ENCODE data around the gene DCP1B. TPM values are rescaled to one million over a fixed set of nuclear protein-coding genes. Genes with fewer than 3 reads are reported as not detected.

DCP1B gene
- total RNA-seq, 1 donor, result 13.0 TPM

DNA sequence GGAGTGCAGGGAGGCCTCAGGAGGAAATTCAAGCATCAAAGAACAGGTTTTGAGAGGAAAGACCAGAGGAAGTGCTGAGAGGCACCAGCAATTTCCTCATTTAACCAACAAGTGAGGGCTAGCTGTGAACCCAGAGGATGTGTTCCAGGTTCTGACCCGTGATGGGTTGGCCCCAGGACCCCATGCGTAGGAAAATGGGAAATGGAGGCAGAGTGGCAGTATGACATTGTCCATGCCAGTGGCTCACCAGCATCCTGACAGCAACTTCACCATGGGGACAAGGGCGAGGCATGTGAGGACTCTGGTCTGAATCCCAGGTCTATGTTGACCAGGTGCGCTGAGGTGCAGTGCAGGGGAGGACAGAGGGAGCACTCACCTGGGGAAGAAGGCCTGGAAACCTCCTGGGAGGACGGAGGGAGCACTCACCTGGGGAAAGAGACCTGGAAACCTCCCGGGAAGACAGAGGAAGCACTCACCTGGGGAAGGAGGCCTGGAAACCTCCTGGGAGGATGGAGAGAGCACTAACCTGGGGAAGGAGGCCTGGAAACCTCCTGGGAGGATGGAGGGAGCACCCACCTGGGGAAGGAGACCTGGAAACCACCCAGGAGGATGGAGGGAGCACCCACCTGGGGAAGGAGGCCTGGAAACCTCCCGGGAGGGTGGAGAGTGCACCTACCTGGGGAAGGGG is 79.1 kb downstream of the DCP1B start:
- H3K4me2 ChIP-seq (ENCODE audit: insufficient read depth, low read length), result no peak overlapping the region
- H4K20me1 ChIP-seq (ENCODE audit: insufficient read depth, low read length), result no peaks in the 10 kb centered on the region
- no peak overlapping the region for H3K4me3 ChIP-seq (ENCODE audit: insufficient read depth, low read length)
- peaks cover 5% of the 10 kb centered on the region for H3K4me1 ChIP-seq (ENCODE audit: insufficient read depth, low read length)
- H3K27me3 ChIP-seq (ENCODE audit: insufficient read depth, low read length), result peaks cover 72% of the 10 kb centered on the region
- TF ChIP-seq, protein P1, sequence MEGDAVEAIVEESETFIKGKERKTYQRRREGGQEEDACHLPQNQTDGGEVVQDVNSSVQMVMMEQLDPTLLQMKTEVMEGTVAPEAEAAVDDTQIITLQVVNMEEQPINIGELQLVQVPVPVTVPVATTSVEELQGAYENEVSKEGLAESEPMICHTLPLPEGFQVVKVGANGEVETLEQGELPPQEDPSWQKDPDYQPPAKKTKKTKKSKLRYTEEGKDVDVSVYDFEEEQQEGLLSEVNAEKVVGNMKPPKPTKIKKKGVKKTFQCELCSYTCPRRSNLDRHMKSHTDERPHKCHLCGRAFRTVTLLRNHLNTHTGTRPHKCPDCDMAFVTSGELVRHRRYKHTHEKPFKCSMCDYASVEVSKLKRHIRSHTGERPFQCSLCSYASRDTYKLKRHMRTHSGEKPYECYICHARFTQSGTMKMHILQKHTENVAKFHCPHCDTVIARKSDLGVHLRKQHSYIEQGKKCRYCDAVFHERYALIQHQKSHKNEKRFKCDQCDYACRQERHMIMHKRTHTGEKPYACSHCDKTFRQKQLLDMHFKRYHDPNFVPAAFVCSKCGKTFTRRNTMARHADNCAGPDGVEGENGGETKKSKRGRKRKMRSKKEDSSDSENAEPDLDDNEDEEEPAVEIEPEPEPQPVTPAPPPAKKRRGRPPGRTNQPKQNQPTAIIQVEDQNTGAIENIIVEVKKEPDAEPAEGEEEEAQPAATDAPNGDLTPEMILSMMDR (IDR thresholded peaks at IDR 0.05; ENCODE audit: extremely low read depth, low read depth, low read length), result no peak
- H3K9me3 ChIP-seq (ENCODE audit: low read depth, low read length), result no peaks in the 10 kb centered on the region
- H2AFZ ChIP-seq (ENCODE audit: low read length), result no peak overlapping the region
- H3K27ac ChIP-seq (ENCODE audit: low read depth, low read length), result no peak overlapping the region
- no peaks in the 10 kb centered on the region for H3K79me2 ChIP-seq (ENCODE audit: insufficient read depth, low read length)
- DNase-seq (ENCODE audit: insufficient read length, low spot score, missing footprints), result peak; percentile 42
- H3K36me3 ChIP-seq (ENCODE audit: insufficient read depth, low read length), result no peaks in the 10 kb centered on the region

DNA sequence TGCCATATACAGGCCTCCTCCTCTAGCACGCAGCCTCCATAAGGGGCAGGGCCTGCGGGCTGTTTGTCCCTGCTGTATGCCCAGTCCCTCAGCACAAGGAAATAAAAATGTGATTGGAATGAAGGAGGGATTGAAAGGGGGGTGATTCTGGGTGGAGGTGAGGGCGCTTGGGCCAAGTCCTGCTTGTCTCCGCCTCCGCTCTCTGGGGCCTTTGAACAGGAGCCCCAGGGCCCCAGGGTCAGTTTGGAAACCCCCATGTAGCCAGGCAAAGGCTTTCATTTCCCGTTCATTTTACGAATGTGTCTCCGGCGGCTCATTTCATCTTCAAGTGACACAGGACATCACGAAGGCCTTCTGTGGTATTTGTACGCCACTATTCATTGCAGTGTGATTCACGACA is 81.3 kb downstream of the DCP1B start:
- TF ChIP-seq, protein P1 (IDR thresholded peaks at IDR 0.05; ENCODE audit: extremely low read depth, low read depth, low read length), result no peak
- Histone ChIP-seq H3K36me3 (ENCODE audit: insufficient read depth, low read length) (no peaks in the 10 kb centered on the region), H3K79me2 (ENCODE audit: insufficient read depth, low read length) (no peaks in the 10 kb centered on the region), H3K9me3 (ENCODE audit: low read depth, low read length) (no peaks in the 10 kb centered on the region), H3K4me3 (ENCODE audit: insufficient read depth, low read length) (no peak overlapping the region), H4K20me1 (ENCODE audit: insufficient read depth, low read length) (no peaks in the 10 kb centered on the region), H3K4me2 (ENCODE audit: insufficient read depth, low read length) (no peak overlapping the region), H2AFZ (ENCODE audit: low read length) (no peak overlapping the region), H3K4me1 (ENCODE audit: insufficient read depth, low read length) (peaks cover 5% of the 10 kb centered on the region), H3K27me3 (ENCODE audit: insufficient read depth, low read length) (peaks cover 66% of the 10 kb centered on the region), H3K27ac (ENCODE audit: low read depth, low read length) (no peak overlapping the region)
- no peak for DNase-seq (ENCODE audit: insufficient read length, low spot score, missing footprints)

DNA sequence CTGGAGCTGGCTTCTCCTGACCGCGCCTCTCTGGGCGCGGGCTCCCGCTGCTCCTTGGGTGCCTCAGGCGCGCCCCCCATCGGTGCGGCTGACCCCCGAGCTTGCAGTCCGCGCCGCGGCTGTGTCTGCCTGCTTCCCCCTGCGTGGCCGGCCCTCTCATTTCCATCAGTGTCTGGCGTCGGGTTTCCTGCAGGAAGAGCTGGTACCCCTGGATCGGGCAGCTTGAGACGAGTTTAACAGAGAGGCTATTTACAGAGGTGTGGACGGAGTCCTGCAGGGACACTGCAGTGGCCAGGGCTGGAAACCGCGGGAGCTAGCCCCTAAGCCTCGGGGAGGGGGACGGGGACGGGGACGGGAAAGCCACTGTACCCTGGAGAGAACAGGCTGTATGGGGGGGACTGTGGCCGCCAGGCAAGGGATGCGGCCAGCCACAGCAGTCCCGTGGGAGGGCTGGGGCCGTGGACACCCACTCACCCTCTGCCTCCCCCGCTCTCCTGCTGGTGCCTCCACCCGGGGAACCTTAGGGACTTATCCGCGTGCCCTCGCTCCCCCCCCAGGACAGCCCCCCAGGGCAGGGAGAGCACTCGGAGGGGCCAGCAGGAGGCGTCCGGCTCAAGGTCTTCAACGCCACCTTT is 82.1 kb downstream of the DCP1B start:
- H2AFZ ChIP-seq (ENCODE audit: low read length), result no peak overlapping the region
- no peaks in the 10 kb centered on the region for H3K36me3 ChIP-seq (ENCODE audit: insufficient read depth, low read length)
- H3K4me1 ChIP-seq (ENCODE audit: insufficient read depth, low read length), result peaks cover 5% of the 10 kb centered on the region
- H4K20me1 ChIP-seq (ENCODE audit: insufficient read depth, low read length), result no peaks in the 10 kb centered on the region
- H3K79me2 ChIP-seq (ENCODE audit: insufficient read depth, low read length), result no peaks in the 10 kb centered on the region
- peak; percentile 86 for DNase-seq (ENCODE audit: insufficient read length, low spot score, missing footprints)
- no peaks in the 10 kb centered on the region for H3K9me3 ChIP-seq (ENCODE audit: low read depth, low read length)
- H3K27ac ChIP-seq (ENCODE audit: low read depth, low read length), result no peak overlapping the region
- H3K4me3 ChIP-seq (ENCODE audit: insufficient read depth, low read length), result no peak overlapping the region
- H3K4me2 ChIP-seq (ENCODE audit: insufficient read depth, low read length), result peak overlapping the region; percentile 13
- TF ChIP-seq, protein P1 (IDR thresholded peaks at IDR 0.05; ENCODE audit: extremely low read depth, low read depth, low read length), result peak; percentile 20
- peaks cover 63% of the 10 kb centered on the region for H3K27me3 ChIP-seq (ENCODE audit: insufficient read depth, low read length)

DNA sequence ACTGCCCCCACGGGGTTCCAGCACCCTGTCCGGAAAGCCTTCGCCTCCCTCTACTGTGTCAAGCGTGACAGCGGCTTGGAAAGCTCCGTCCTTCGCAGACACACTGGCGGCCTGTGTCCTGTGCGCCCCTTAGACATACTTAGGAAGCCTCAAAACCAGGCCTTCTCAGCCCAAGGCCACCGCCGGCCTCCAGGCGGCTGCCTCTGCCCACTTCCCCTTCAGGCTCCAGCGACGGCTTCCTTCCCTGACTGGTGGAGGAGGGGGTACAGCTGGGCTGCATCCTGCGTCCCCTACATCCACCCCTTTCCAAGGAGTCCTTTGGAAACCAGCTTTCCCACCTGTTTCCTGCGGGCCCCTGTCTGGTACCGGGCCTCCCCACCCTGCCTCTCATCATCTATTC is 83.3 kb downstream of the DCP1B start:
- no peaks in the 10 kb centered on the region for H3K36me3 ChIP-seq (ENCODE audit: insufficient read depth, low read length)
- H2AFZ ChIP-seq (ENCODE audit: low read length), result no peak overlapping the region
- no peaks in the 10 kb centered on the region for H3K79me2 ChIP-seq (ENCODE audit: insufficient read depth, low read length)
- DNase-seq (ENCODE audit: insufficient read length, low spot score, missing footprints), result no peak
- no peaks in the 10 kb centered on the region for H4K20me1 ChIP-seq (ENCODE audit: insufficient read depth, low read length)
- H3K4me1 ChIP-seq (ENCODE audit: insufficient read depth, low read length), result peaks cover 5% of the 10 kb centered on the region
- TF ChIP-seq, protein P1 (IDR thresholded peaks at IDR 0.05; ENCODE audit: extremely low read depth, low read depth, low read length), result no peak
- H3K9me3 ChIP-seq (ENCODE audit: low read depth, low read length), result no peaks in the 10 kb centered on the region
- H3K27ac ChIP-seq (ENCODE audit: low read depth, low read length), result no peak overlapping the region
- peaks cover 51% of the 10 kb centered on the region for H3K27me3 ChIP-seq (ENCODE audit: insufficient read depth, low read length)
- no peak overlapping the region for H3K4me2 ChIP-seq (ENCODE audit: insufficient read depth, low read length)
- no peak overlapping the region for H3K4me3 ChIP-seq (ENCODE audit: insufficient read depth, low read length)

Measured in osteoblast (primary cell).